ENCODE measurements around the gene THADA.

The THADA gene

DNA sequence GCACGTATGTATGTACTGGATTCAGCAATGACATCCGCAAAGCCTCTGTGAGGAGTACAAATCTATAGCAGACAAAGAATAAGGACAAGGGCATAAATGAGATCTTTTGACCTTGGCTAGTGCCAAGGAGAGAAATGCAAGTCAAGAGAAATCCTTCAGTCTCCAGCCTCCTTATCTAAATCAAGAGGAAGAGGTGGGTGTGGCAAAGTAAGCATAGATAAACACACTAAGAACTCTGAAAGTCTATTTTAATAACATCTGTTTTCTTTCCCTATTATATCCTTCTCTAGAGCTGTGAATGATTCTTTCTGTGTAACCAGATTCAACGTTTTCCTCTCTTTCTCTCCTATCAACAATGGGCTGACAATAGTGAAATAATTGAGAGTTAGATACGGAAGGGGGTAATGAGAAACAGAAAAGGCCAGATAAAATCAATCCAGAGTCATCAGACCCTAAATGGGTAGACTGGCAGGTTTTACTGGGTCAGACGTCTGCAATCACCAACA, 250.9 kb downstream of the THADA start:
- Mint-ChIP-seq H3K4me1 (peaks cover 70% of the 10 kb centered on the region), H3K27me3 (ENCODE audit: low read depth, poor library complexity) (peaks cover 3% of the 10 kb centered on the region), H3K4me3 (peak overlapping the region; percentile 5), H3K27ac (peak overlapping the region; percentile 35), H3K36me3 (ENCODE audit: low read depth) (peaks cover 17% of the 10 kb centered on the region), H3K9me3 (no peaks in the 10 kb centered on the region)
- DNase-seq: no peak
- no peak for TF ChIP-seq CTCF (IDR thresholded peaks at IDR 0.05)

DNA sequence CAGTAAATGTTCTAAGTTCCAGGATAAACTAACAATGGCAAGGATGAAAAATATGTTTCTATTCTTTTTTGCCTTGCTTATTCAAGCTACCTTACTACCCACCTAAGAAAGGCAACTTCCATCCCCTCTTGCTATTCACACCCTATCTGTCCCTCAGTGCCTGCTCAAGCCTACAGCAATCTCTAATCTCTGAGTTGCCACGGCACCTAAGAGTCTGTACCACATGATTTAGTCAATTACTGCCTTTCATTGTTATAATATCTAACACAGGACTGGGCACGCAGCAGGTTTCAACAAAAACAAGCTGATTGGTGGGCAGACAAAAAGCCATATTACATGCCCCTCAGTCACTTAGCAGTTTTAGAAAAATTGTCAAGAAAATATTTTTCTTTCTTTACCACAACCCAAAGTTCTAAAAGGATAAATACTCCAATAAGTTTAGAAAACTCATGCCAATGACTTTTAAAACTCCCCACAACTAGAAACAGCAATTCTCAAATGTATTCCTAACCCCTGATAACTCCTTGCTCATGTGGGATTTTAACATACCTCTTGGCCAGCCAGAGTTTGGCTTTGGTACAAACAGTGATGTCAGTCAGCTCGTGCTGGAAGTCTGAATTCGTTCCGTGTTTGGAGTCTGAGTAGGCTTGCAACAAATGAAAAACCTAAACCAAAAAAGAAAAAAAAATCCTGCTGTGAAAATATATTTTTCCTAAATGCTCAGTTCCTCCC, 252.1 kb downstream of the THADA start:
- DNase-seq: no peak
- TF ChIP-seq CTCF (IDR thresholded peaks at IDR 0.05): no peak
- Mint-ChIP-seq H3K9me3 (no peaks in the 10 kb centered on the region), H3K27me3 (ENCODE audit: low read depth, poor library complexity) (peaks cover 3% of the 10 kb centered on the region), H3K4me1 (peaks cover 59% of the 10 kb centered on the region), H3K36me3 (ENCODE audit: low read depth) (peaks cover 21% of the 10 kb centered on the region), H3K4me3 (no peak overlapping the region), H3K27ac (no peak overlapping the region)

DNA sequence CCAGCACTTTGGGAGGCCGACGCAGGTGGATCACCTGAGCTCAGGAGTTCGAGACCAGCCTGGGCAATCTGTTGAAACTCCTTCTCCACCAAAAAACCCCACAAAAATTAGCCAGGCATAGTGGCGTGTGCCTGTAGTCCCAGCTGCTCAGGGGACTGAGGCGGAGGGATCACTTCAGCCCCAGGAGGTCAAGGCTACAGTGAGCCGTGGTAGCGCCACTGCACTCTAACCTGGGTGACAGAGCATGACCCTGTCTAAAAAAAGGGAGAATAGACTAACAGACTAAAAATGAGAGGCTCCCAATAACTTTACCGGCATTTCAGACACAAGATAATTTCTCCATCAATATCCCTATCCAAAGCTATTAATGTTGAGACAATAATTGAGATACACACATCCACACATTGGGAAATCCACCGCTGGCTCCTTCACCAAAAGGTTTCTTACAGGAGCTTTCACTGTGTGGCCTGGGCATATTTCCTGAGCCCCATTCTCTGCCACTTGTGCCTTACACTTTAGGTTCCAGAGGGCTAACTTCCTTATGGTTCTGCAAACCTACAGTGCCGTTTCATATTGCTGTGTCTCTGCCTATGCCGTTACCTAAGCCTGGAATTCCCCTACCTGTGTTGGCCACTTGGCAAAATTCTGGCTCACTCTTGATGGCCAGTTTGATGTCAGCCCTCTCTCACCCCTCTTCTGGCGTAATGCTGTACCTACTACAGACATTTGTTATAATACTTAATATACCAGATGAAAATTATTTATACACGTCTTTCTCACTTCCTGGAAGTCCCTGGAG, 253.7 kb downstream of the THADA start:
- no peak for TF ChIP-seq CTCF (IDR thresholded peaks at IDR 0.05)
- no peak overlapping the region for H3K27ac Mint-ChIP-seq
- peaks cover 3% of the 10 kb centered on the region for H3K27me3 Mint-ChIP-seq (ENCODE audit: low read depth, poor library complexity)
- H3K4me1 Mint-ChIP-seq: peaks cover 46% of the 10 kb centered on the region
- DNase-seq: no peak
- H3K9me3 Mint-ChIP-seq: no peaks in the 10 kb centered on the region
- H3K4me3 Mint-ChIP-seq: no peak overlapping the region
- H3K36me3 Mint-ChIP-seq (ENCODE audit: low read depth): peaks cover 32% of the 10 kb centered on the region

- H3K36me3 Mint-ChIP-seq (ENCODE audit: low read depth): peaks cover 32% of the 10 kb centered on the region
- no peak overlapping the region for H3K4me3 Mint-ChIP-seq
- H3K9me3 Mint-ChIP-seq: no peaks in the 10 kb centered on the region
- peaks cover 3% of the 10 kb centered on the region for H3K27me3 Mint-ChIP-seq (ENCODE audit: low read depth, poor library complexity)
- H3K27ac Mint-ChIP-seq: no peak overlapping the region
- H3K4me1 Mint-ChIP-seq: peaks cover 42% of the 10 kb centered on the region
- TF ChIP-seq CTCF (IDR thresholded peaks at IDR 0.05): no peak
- no peak for DNase-seq
These were observed 254.9 kb downstream of the THADA start for GRCh38 chr2:43340945-43341356.

DNA sequence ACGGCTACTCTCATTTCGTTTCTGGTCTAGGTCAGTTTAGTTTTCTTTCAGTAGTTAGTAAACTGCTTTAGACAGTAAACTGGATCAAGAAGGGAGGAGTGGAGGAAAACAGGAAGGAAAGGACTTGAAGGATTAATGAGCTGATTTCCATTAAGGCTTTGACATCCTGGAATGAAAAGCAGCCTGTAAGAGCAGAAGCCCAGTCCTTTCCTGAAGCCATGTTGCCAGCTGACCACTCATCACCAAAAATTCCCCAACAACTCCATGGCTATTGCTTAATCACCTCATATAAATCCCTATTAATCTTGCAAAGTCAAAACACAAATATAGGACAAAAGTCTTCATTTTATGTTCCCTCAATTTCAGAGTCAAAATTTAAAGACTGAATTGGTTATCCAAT, 255.8 kb downstream of the THADA start:
- Mint-ChIP-seq H3K36me3 (ENCODE audit: low read depth) (peaks cover 32% of the 10 kb centered on the region), H3K27ac (no peak overlapping the region), H3K9me3 (no peaks in the 10 kb centered on the region), H3K27me3 (ENCODE audit: low read depth, poor library complexity) (peaks cover 3% of the 10 kb centered on the region), H3K4me1 (peaks cover 33% of the 10 kb centered on the region), H3K4me3 (no peak overlapping the region)
- no peak for DNase-seq
- TF ChIP-seq CTCF (IDR thresholded peaks at IDR 0.05): no peak
